Panc1 (cell line): ENCODE data around the gene EDC3. TPM values are rescaled to one million over a fixed set of nuclear protein-coding genes. Genes with fewer than 3 reads are reported as not detected.
"Not testable (repeated sequence)": the region's sequence is repeated elsewhere in the genome, so short reads cannot be mapped to it uniquely, and the experiment has no call there.

ENCODE experiments used
- ATAC-seq: fragments of 200-7000 bp; cut with Tn5 transposase; 2 replicates; pipeline ENCODE4 v1.9.1; 2020; ENCODE audit warnings: mild to moderate bottlenecking, moderate library complexity
- Bru-seq: library from RNA; stranded (reverse); fragments of 400-500 nt; gene quantifications from one replicate; lab custom pipeline; 2021; lab: Mats Ljungman, UMichigan
- BruChase-seq, 2 experiments: library from RNA; stranded (reverse); fragments of 400-500 nt; gene quantifications; one replicate each; lab custom pipeline; 2021; lab: Mats Ljungman, UMichigan
- BruUV-seq: library from RNA; stranded (reverse); fragments of 400-500 nt; replicated peaks from 2 replicates; lab custom pipeline; 2021; lab: Mats Ljungman, UMichigan
- CTCF ChIA-PET: fragments of 300-600 bp; sonication (Branson Sonifier 250); formaldehyde crosslinking; loops from one replicate; lab custom pipeline; 2022; ENCODE audit warnings: antibody characterized with exemption; lab: Charles Lee
- POLR2A ChIA-PET: fragments of 300-600 bp; sonication (Branson Sonifier 250); formaldehyde crosslinking; loops from one replicate; lab custom pipeline; 2022; ENCODE audit warnings: antibody characterized with exemption; lab: Charles Lee
- DNase-seq: peaks from one replicate; pipeline ENCODE4 v3.0.0-alpha.2; 2010; ENCODE audit warnings: low read depth, low spot score
- H3K27ac ChIP-seq: 2 replicates; pipeline ENCODE4 v1.5.1; 2011; ENCODE audit warnings: mild to moderate bottlenecking, low read length, inconsistent platforms
- H3K27me3 ChIP-seq: fragments of 200-500 bp; sonication (Bioruptor generic); 2 replicates; pipeline ENCODE4 v1.6.0; 2014; ENCODE audit warnings: low read length, inconsistent platforms; ENCODE audit not compliant: control insufficient read depth, insufficient read depth
- H3K36me3 ChIP-seq: fragments of 200-500 bp; sonication (Bioruptor generic); 2 replicates; pipeline ENCODE4 v1.5.1; 2014; ENCODE audit warnings: inconsistent platforms, mild to moderate bottlenecking, low read length, moderate library complexity; ENCODE audit not compliant: control insufficient read depth, insufficient read depth
- H3K4me1 ChIP-seq: 2 replicates; pipeline ENCODE4 v1.5.1; 2011; ENCODE audit warnings: inconsistent platforms, mild to moderate bottlenecking, low read length, moderate library complexity; ENCODE audit not compliant: control insufficient read depth, insufficient read depth
- H3K4me3 ChIP-seq, 2 experiments: 2 replicates each; pipeline ENCODE4 v1.5.1; 2011 to 2012; ENCODE audit warnings: low read depth in 2 of 2, low read length in 2 of 2, mild to moderate bottlenecking in 2 of 2, inconsistent platforms in 1 of 2, moderate library complexity in 1 of 2
- H3K9me3 ChIP-seq: fragments of 200-500 bp; sonication (Bioruptor generic); 2 replicates; pipeline ENCODE4 v1.5.1; 2014; ENCODE audit warnings: low read depth, mild to moderate bottlenecking, inconsistent platforms, low read length, moderate library complexity; ENCODE audit not compliant: control insufficient read depth, insufficient read depth
- CTCF ChIP-seq: fragments of 450-650 bp; IDR thresholded peaks from 2 replicates; pipeline ENCODE4 v1.5.1; 2017; ENCODE audit warnings: mild to moderate bottlenecking
- POLR2AphosphoS5 ChIP-seq: IDR thresholded peaks from 2 replicates; pipeline ENCODE4 v1.6.1; 2012; ENCODE audit warnings: mild to moderate bottlenecking, low read depth, low read length, moderate library complexity
- REST ChIP-seq, 2 experiments: IDR thresholded peaks; 2 replicates each; pipeline ENCODE4 v1.6.1; 2011 to 2012; ENCODE audit warnings: low read depth in 2 of 2, control low read depth in 1 of 2, low read length in 1 of 2, mild to moderate bottlenecking in 1 of 2, moderate library complexity in 1 of 2; ENCODE audit not compliant: insufficient read depth in 1 of 2
- SIN3A ChIP-seq: IDR thresholded peaks from 2 replicates; pipeline ENCODE4 v1.6.1; 2012; ENCODE audit warnings: low read depth, mild to moderate bottlenecking, low read length, moderate library complexity, borderline replicate concordance; ENCODE audit not compliant: insufficient read depth
- TCF7L2 ChIP-seq: IDR thresholded peaks from 2 replicates; pipeline ENCODE4 v1.6.1; 2011; ENCODE audit warnings: mild to moderate bottlenecking, low read depth, low read length, inconsistent platforms
- in situ Hi-C: cut with HindIII; loops from 2 replicates; pipeline ENCODE4 v1.10.0; 2016; ENCODE audit warnings: low sequenced_read_pairs, low pct_unique_long_range_greater_than_20kb
- intact Hi-C: fragments of 100-400 bp; cut with micrococcal nuclease; formaldehyde crosslinking; loops from one replicate; pipeline ENCODE4 v1.10.0; 2022; ENCODE audit not compliant: unreplicated experiment
- long read RNA-seq: library from polyadenylated mRNA; unstranded; transcript quantifications from one replicate; pipeline ENCODE4 v2.0.0, GENCODE V29; 2021; ENCODE audit not compliant: unreplicated experiment
- polyA plus RNA-seq: library from polyadenylated mRNA; unstranded; fragments of >200 nt; gene quantifications from one replicate; pipeline ENCODE4 v1.2.1, GENCODE V29; 2012; ENCODE audit warnings: missing spikeins; ENCODE audit not compliant: insufficient read length
- total RNA-seq: library from RNA; stranded (reverse); gene quantifications from one replicate; pipeline ENCODE4 v1.2.1, GENCODE V29; 2021; ENCODE audit not compliant: unreplicated experiment

The EDC3 gene
- total RNA-seq (45.5 TPM), Bru-seq, nascent RNA (percentile 75 among the genes with signal in this experiment), BruChase-seq, experiment 1, labeled RNA remaining after a 2-hour chase (percentile 79 among the genes with signal in this experiment), BruChase-seq, experiment 2, labeled RNA remaining after a 6-hour chase (percentile 74 among the genes with signal in this experiment)
- 27.9 TPM for polyA plus RNA-seq
- long read RNA-seq, transcript EDC3-201 (7 exons, 3,763 nt), result major isoform, 34 of 83 reads
- long read RNA-seq, transcript EDC3-214 (8 exons, 1,825 nt), result minor isoform, 5 of 83 reads
- long read RNA-seq, partial matches to known transcripts, result 8 of 83 reads
- long read RNA-seq, other reads (novel, unspliced or antisense), result 32 of 83 reads

GRCh38 chr15:74695597-74696397 is at the start of gene EDC3:
Gene EDC3 (minus strand): TSS chr15:74696024. CDS start chr15:74675124, 20,900 bp downstream.
- BruUV-seq, result TSS peak; percentile 82
- ChIA-PET POLR2A (interaction anchor here (0.6 kb wide), 3 partner anchors 30 to 183 kb away, joined by 3 to 10 read pairs (median 6); partner anchors contain the start of gene CYP1A1), CTCF (interaction anchor here (0.6 kb wide), 1 partner anchor 1144 kb away, joined by 3 read pairs; no protein-coding TSS in a partner anchor)

GRCh38 chr15:74742422-74742821 is 46.6 kb upstream of the EDC3 start:
- no peaks in the 10 kb centered on the region for H3K9me3 ChIP-seq
- H3K27me3 ChIP-seq, result no peaks in the 10 kb centered on the region
- ChIA-PET CTCF (interaction anchor here (0.7 kb wide), 1 partner anchor 378 kb away, joined by 3 read pairs; no protein-coding TSS in a partner anchor), POLR2A (no interaction called here)
- DNase-seq (no peak), ATAC-seq (no peak)
- no peak overlapping the region for H3K27ac ChIP-seq
- no peak for TF ChIP-seq CTCF
- no peak for TF ChIP-seq POLR2AphosphoS5
- TF ChIP-seq TCF7L2, result no peak
- TF ChIP-seq REST (IDR thresholded peaks at IDR 0.05; ENCODE audit: insufficient read depth in 1 of 2, low read depth in 2 of 2, low read length in 1 of 2), result no peak
- TF ChIP-seq SIN3A, result no peak
- in situ Hi-C loops, result no loop called here
- no peaks in the 10 kb centered on the region for H3K4me1 ChIP-seq
- no peak overlapping the region for H3K4me3 ChIP-seq
- no TSS peak for BruUV-seq
- intact Hi-C loops, result no loop called here
- H3K36me3 ChIP-seq, result no peaks in the 10 kb centered on the region

More at GRCh38 chr15:74695597-74696397, at the start of gene EDC3:
- peaks cover 9% of the 10 kb centered on the region for H3K4me1 ChIP-seq
- DNase-seq (peak; percentile 32), ATAC-seq (peak; percentile 99)
- intact Hi-C loops (no loop called here), in situ Hi-C loops (no loop called here)
- H3K27me3 ChIP-seq, result no peaks in the 10 kb centered on the region
- H3K4me3 ChIP-seq, result peak within 1 kb of the TSS; percentile 88 to 95
- no peaks in the 10 kb centered on the region for H3K9me3 ChIP-seq
- H3K36me3 ChIP-seq, result peaks cover 5% of the 10 kb centered on the region; the same call in 1 of the 2 replicates
- peak within 1 kb of the TSS; percentile 92 for H3K27ac ChIP-seq
- TF ChIP-seq TCF7L2 (peak; percentile 64; the same call in 1 of the 2 replicates), POLR2AphosphoS5 (peak; percentile 87), SIN3A (peak; percentile 99), REST (IDR thresholded peaks at IDR 0.05; ENCODE audit: insufficient read depth in 1 of 2, low read depth in 2 of 2, low read length in 1 of 2) (no peak)

- H3K4me1 ChIP-seq, H3K36me3 ChIP-seq, BruUV-seq, H3K9me3 ChIP-seq, POLR2A ChIA-PET, in situ Hi-C loops, CTCF ChIA-PET, H3K27ac ChIP-seq, H3K27me3 ChIP-seq, intact Hi-C loops, H3K4me3 ChIP-seq, DNase-seq, ATAC-seq: not testable (repeated sequence)
Measured at GRCh38 chr15:74738239-74738638, 42.4 kb upstream of the EDC3 start.
